H1 (cell line): ENCODE measurements around the gene SLC37A1. TPM values are rescaled to one million over a fixed set of nuclear protein-coding genes. Genes with fewer than 3 reads are reported as not detected.

ENCODE experiments used
- CTCF ChIA-PET: fragments of 300-600 bp; sonication (Branson Sonifier 250); formaldehyde crosslinking; loops from one replicate; lab custom pipeline; 2021; ENCODE audit not compliant: partially characterized antibody; lab: Charles Lee
- POLR2A ChIA-PET: fragments of 300-600 bp; sonication (Branson Sonifier 250); formaldehyde crosslinking; loops from one replicate; lab custom pipeline; 2021; ENCODE audit warnings: inconsistent platforms; ENCODE audit not compliant: partially characterized antibody; lab: Charles Lee
- DNase-seq, 2 experiments: peaks; one replicate each; pipeline versions ENCODE4 v3.0.0 to v3.0.0-alpha.2; 2010 to 2022; ENCODE audit warnings: low spot score in 2 of 2, low read depth in 1 of 2, mixed read lengths in 1 of 2
- FAIRE-seq: peaks from 2 replicates; lab custom pipeline; 2011; peaks lifted over from hg19 to GRCh38; lab: Jason Lieb, UNC
- H2AFZ ChIP-seq: 2 replicates; pipeline ENCODE4 v1.8.1; 2012; ENCODE audit warnings: low read length, inconsistent platforms
- H2AK5ac ChIP-seq: 2 replicates; pipeline ENCODE4 v1.6.1; 2013; ENCODE audit warnings: low read depth, low read length
- H2BK120ac ChIP-seq: replicated peaks from 2 replicates; pipeline ENCODE3; 2013; ENCODE audit warnings: low read depth, low read length, inconsistent platforms
- H2BK12ac ChIP-seq: 2 replicates; pipeline ENCODE4 v1.6.1; 2013; ENCODE audit warnings: low read depth, low read length
- H2BK15ac ChIP-seq: 2 replicates; pipeline ENCODE4 v1.6.1; 2013; ENCODE audit warnings: low read length
- H2BK20ac ChIP-seq: 2 replicates; pipeline ENCODE4 v1.6.1; 2013; ENCODE audit warnings: low read length
- H2BK5ac ChIP-seq: 2 replicates; pipeline ENCODE4 v1.6.1; 2013; ENCODE audit warnings: low read depth, low read length
- H3K14ac ChIP-seq: 2 replicates; pipeline ENCODE4 v1.6.1; 2013; ENCODE audit warnings: inconsistent platforms; ENCODE audit not compliant: insufficient read length
- H3K18ac ChIP-seq: 2 replicates; pipeline ENCODE4 v1.6.1; 2013; ENCODE audit warnings: low read length; ENCODE audit errors: extremely low read depth
- H3K23ac ChIP-seq: 2 replicates; pipeline ENCODE4 v1.6.1; 2013; ENCODE audit warnings: inconsistent platforms; ENCODE audit not compliant: insufficient read length
- H3K23me2 ChIP-seq: 2 replicates; pipeline ENCODE4 v1.6.1; 2013; ENCODE audit warnings: low read depth, low read length
- H3K27ac ChIP-seq: 2 replicates; pipeline ENCODE4 v1.6.1; 2011; ENCODE audit warnings: low read depth, low read length, inconsistent platforms
- H3K27me3 ChIP-seq, 4 experiments: replicated peaks in 1 of 4; 1 replicate in 1 of 4; 2 replicates in 3 of 4; pipeline versions ENCODE4 v1.6.1 to v1.8.1; 2011 to 2013; ENCODE audit warnings: low read length in 3 of 4, mild to moderate bottlenecking in 3 of 4, inconsistent platforms in 2 of 4, mixed read lengths in 2 of 4, moderate library complexity in 1 of 4; ENCODE audit not compliant: control insufficient read depth in 3 of 4, insufficient read depth in 3 of 4; ENCODE audit errors: extremely low read depth in 1 of 4
- H3K36me3 ChIP-seq, 4 experiments: 2 replicates each; pipeline versions ENCODE4 v1.6.1 to v1.8.1; 2011 to 2013; ENCODE audit warnings: mild to moderate bottlenecking in 4 of 4, low read length in 3 of 4, moderate library complexity in 2 of 4, control low read depth in 1 of 4, inconsistent platforms in 1 of 4; ENCODE audit not compliant: insufficient read depth in 4 of 4, control insufficient read depth in 2 of 4
- H3K4ac ChIP-seq: replicated peaks from 2 replicates; pipeline ENCODE3; 2013; ENCODE audit warnings: low read length, low read depth, mixed read lengths, inconsistent platforms; ENCODE audit not compliant: insufficient read length
- H3K4me1 ChIP-seq, 4 experiments: replicated peaks in 1 of 4; 1 replicate in 1 of 4; 2 replicates in 3 of 4; pipeline versions ENCODE4 v1.6.1 to v1.8.1; 2011 to 2013; ENCODE audit warnings: low read length in 3 of 4, inconsistent platforms in 2 of 4, mixed read lengths in 1 of 4; ENCODE audit not compliant: insufficient read depth in 4 of 4, control insufficient read depth in 3 of 4
- H3K4me2 ChIP-seq, 2 experiments: 2 replicates each; pipeline versions ENCODE4 v1.6.1 to v1.8.1; 2011 to 2013; ENCODE audit warnings: low read depth in 2 of 2, low read length in 2 of 2, control low read depth in 1 of 2, inconsistent platforms in 1 of 2, mild to moderate bottlenecking in 1 of 2; ENCODE audit not compliant: insufficient read depth in 1 of 2
- H3K4me3 ChIP-seq, 4 experiments: fragments of 200-600, 300-600 bp in 1 of 4; sonication (generic), shearing (Covaris generic), sonication (Bioruptor Twin) in 1 of 4; 2 replicates each; pipeline versions ENCODE4 v1.5.1 to v1.8.1; 2011 to 2016; ENCODE audit warnings: low read length in 4 of 4, low read depth in 3 of 4, control low read depth in 2 of 4, inconsistent platforms in 2 of 4, mild to moderate bottlenecking in 2 of 4, mixed read lengths in 1 of 4, moderate library complexity in 1 of 4; ENCODE audit not compliant: insufficient read depth in 2 of 4; ENCODE audit errors: extremely low read depth in 1 of 4
- H3K56ac ChIP-seq: replicated peaks from 2 replicates; pipeline ENCODE3; 2013; ENCODE audit warnings: low read depth, mild to moderate bottlenecking, mixed read lengths, low read length, inconsistent platforms; ENCODE audit not compliant: insufficient read length
- H3K79me1 ChIP-seq: 2 replicates; pipeline ENCODE4 v1.6.1; 2013; ENCODE audit warnings: low read depth, low read length, control low read depth
- H3K79me2 ChIP-seq, 2 experiments: 2 replicates each; pipeline versions ENCODE4 v1.6.1 to v1.8.1; 2012 to 2013; ENCODE audit warnings: low read length in 2 of 2, mild to moderate bottlenecking in 2 of 2, inconsistent platforms in 1 of 2; ENCODE audit not compliant: insufficient read depth in 2 of 2, control insufficient read depth in 1 of 2
- H3K9ac ChIP-seq, 4 experiments: replicated peaks in 1 of 4; 1 replicate in 1 of 4; 2 replicates in 3 of 4; pipeline versions ENCODE4 v1.6.1 to v1.8.1; 2011 to 2013; ENCODE audit warnings: low read depth in 3 of 4, low read length in 3 of 4, control low read depth in 2 of 4, mild to moderate bottlenecking in 2 of 4, moderate library complexity in 2 of 4, inconsistent platforms in 1 of 4; ENCODE audit errors: extremely low read depth in 1 of 4
- H3K9me3 ChIP-seq, 2 experiments: 2 replicates each; pipeline versions ENCODE4 v1.6.1 to v1.8.1; 2012 to 2013; ENCODE audit warnings: mild to moderate bottlenecking in 2 of 2, moderate library complexity in 2 of 2, control low read depth in 1 of 2, inconsistent platforms in 1 of 2, low read depth in 1 of 2, low read length in 1 of 2, mixed read lengths in 1 of 2; ENCODE audit not compliant: insufficient read depth in 2 of 2
- H4K20me1 ChIP-seq, 2 experiments: replicated peaks in 1 of 2; 2 replicates each; pipeline versions ENCODE3 to v1.8.1; 2011 to 2013; ENCODE audit warnings: inconsistent platforms in 2 of 2, low read length in 2 of 2, mild to moderate bottlenecking in 1 of 2; ENCODE audit not compliant: insufficient read depth in 2 of 2, control insufficient read depth in 1 of 2
- H4K5ac ChIP-seq: 2 replicates; pipeline ENCODE4 v1.6.1; 2013; ENCODE audit warnings: low read length, low read depth, mixed read lengths, inconsistent platforms; ENCODE audit not compliant: insufficient read length
- H4K8ac ChIP-seq: 2 replicates; pipeline ENCODE4 v1.8.0; 2013; ENCODE audit warnings: mild to moderate bottlenecking, moderate library complexity, low read length, inconsistent platforms; ENCODE audit not compliant: insufficient read depth; ENCODE audit errors: extremely low read depth
- H4K91ac ChIP-seq: replicated peaks from 2 replicates; pipeline ENCODE3; 2013; ENCODE audit warnings: low read length, mixed read lengths, inconsistent platforms; ENCODE audit not compliant: insufficient read length
- ASH2L ChIP-seq: fragments of 200-600, 300-600 bp; sonication (generic); IDR thresholded peaks from one replicate; pipeline ENCODE4 v1.7.1; 2017; ENCODE audit warnings: low read length
- CEBPB ChIP-seq: IDR thresholded peaks from 2 replicates; pipeline ENCODE4 v1.6.1; 2012; ENCODE audit warnings: low read depth, low read length
- GABPA ChIP-seq: IDR thresholded peaks from 2 replicates; pipeline ENCODE4 v1.6.1; 2011; ENCODE audit warnings: mild to moderate bottlenecking, low read length, moderate library complexity, borderline replicate concordance; ENCODE audit not compliant: insufficient read depth
- KDM5A ChIP-seq: fragments of 200-600 bp; IDR thresholded peaks from 2 replicates; pipeline ENCODE4 v1.7.1; 2012; ENCODE audit warnings: mild to moderate bottlenecking, low read length, inconsistent platforms, mixed read lengths
- NANOG ChIP-seq: IDR thresholded peaks from 2 replicates; pipeline ENCODE4 v1.6.1; 2011; ENCODE audit warnings: low read length, low read depth, mild to moderate bottlenecking, inconsistent platforms; ENCODE audit not compliant: insufficient read depth, poor library complexity, severe bottlenecking
- POLR2AphosphoS5 ChIP-seq: IDR thresholded peaks from 2 replicates; pipeline ENCODE4 v1.6.1; 2011; ENCODE audit warnings: low read depth, low read length
- POU5F1 ChIP-seq: IDR thresholded peaks from 2 replicates; pipeline ENCODE4 v1.6.1; 2011; ENCODE audit warnings: low read depth, mild to moderate bottlenecking, low read length, moderate library complexity
- SAP30 ChIP-seq: fragments of 300-600 bp; sonication (generic); IDR thresholded peaks from 2 replicates; pipeline ENCODE4 v1.7.1; 2012; ENCODE audit warnings: low read length, moderate library complexity, mild to moderate bottlenecking, inconsistent platforms; ENCODE audit not compliant: insufficient read depth, insufficient replicate concordance
- SUZ12 ChIP-seq: fragments of 200-600 bp; sonication (generic); IDR thresholded peaks from 2 replicates; pipeline ENCODE4 v1.6.1; 2012; ENCODE audit warnings: mild to moderate bottlenecking, inconsistent platforms, low read length, moderate library complexity, mixed read lengths
- WGBS, 2 experiments: shearing (Covaris generic) in 1 of 2; methylation state at CpG; one replicate each; pipeline versions ENCODE4 v1.1.6 to v1.1.7; 2013 to 2015; ENCODE audit warnings: low lambda C conversion rate in 2 of 2, mixed read lengths in 2 of 2, inconsistent platforms in 1 of 2, low coverage in 1 of 2, missing lambda C conversion rate in 1 of 2; ENCODE audit not compliant: insufficient replicate concordance in 2 of 2, insufficient coverage in 1 of 2, insufficient read length in 1 of 2; ENCODE audit errors: extremely low coverage in 1 of 2, missing lambda C conversion rate in 1 of 2; 5-methylcytosine and 5-hydroxymethylcytosine counted together
- polyA plus RNA-seq, 7 experiments: library from polyadenylated mRNA; depleted of rRNA in 3 of 7; stranded (reverse) in 5 of 7; unstranded in 2 of 7; fragments of >200 nt in 5 of 7; fragments of 200-250 nt in 2 of 7; gene quantifications; 1 replicate in 5 of 7; 2 replicates in 1 of 7; 4 replicates in 1 of 7; pipeline versions ENCODE4 v1.2.1 to v1.2.3, GENCODE V29; 2011 to 2013; ENCODE audit warnings: missing spikeins in 2 of 7, mixed read lengths in 2 of 7
- total RNA-seq: library from RNA; stranded (reverse); fragmentation: NEBNext Ultra II Directional; extraction: Animal tissue kit (Norgen Biotek cat#: 25700); gene quantifications from 2 replicates; pipeline ENCODE4 v1.2.1, GENCODE V29; 2021
- TF ChIP-seq, protein P1 (sequence below): IDR thresholded peaks from 2 replicates; pipeline ENCODE4 v1.6.1; 2012; ENCODE audit warnings: inconsistent platforms

SLC37A1 gene
- total and polyA plus RNA-seq, 2 of the 8 experiments (the other 6 are each of a cell fraction or from before 2014, with no cell fraction given), result 15.6 to 30.9 TPM

DNA sequence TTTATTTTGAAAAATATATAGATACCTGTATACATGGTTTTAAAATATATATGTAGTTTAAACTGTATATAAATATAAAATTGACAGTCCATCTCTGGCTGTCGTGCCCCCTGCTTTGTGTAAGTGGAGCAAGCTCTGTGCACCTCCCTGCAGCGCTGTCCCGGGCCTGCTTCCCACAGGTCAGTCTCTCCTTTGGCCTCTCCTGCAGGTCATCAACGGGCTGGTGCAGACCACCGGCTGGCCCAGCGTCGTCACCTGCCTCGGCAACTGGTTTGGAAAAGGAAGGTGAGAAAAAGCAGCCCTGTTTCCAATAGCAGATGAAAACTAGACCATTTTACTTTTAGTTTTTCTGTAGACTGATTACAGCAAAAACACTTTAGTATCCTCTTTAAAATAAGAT lies 28.5 kb downstream of the SLC37A1 start:
- FAIRE-seq (no peak), DNase-seq (no peak)
- H3K4me3 ChIP-seq, result no peak overlapping the region
- no peak overlapping the region for H2BK120ac ChIP-seq
- ChIA-PET POLR2A (interaction anchor here (1.1 to 1.2 kb wide), 2 partner anchors 9 to 29 kb away, joined by 3 to 4 read pairs; partner anchors contain the start of gene SLC37A1), CTCF (no interaction called here)
- no peak overlapping the region for H3K27ac ChIP-seq
- no peaks in the 10 kb centered on the region for H3K23me2 ChIP-seq
- H3K14ac ChIP-seq, result no peak overlapping the region
- no peak overlapping the region for H2BK20ac ChIP-seq
- peaks cover 0 to 4% (median 3%) of the 10 kb centered on the region in 4 experiments; a peak in 6 of 8 replicates for H3K36me3 ChIP-seq
- H2BK12ac ChIP-seq, result no peak overlapping the region
- no peak overlapping the region for H3K9ac ChIP-seq
- H4K5ac ChIP-seq, result no peak overlapping the region
- TF ChIP-seq KDM5A (no peak), ASH2L (no peak), POLR2AphosphoS5 (no peak), GABPA (no peak), SAP30 (no peak), NANOG (no peak), SUZ12 (no peak), POU5F1 (no peak), CEBPB (no peak)
- TF ChIP-seq, protein P1, sequence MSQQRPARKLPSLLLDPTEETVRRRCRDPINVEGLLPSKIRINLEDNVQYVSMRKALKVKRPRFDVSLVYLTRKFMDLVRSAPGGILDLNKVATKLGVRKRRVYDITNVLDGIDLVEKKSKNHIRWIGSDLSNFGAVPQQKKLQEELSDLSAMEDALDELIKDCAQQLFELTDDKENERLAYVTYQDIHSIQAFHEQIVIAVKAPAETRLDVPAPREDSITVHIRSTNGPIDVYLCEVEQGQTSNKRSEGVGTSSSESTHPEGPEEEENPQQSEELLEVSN, result no peak
- no peak overlapping the region for H2AK5ac ChIP-seq
- H3K4ac ChIP-seq, result no peak overlapping the region
- no peak overlapping the region for H3K56ac ChIP-seq
- WGBS, 2 experiments, result 93% methylated on average over 8 of the region's 8 CpGs; no CpG with 5 or more reads in 1 of the 2 experiments
- no peak overlapping the region for H3K4me2 ChIP-seq
- H3K79me2 ChIP-seq, result no peaks in the 10 kb centered on the region
- no peaks in the 10 kb centered on the region for H4K20me1 ChIP-seq
- no peaks in the 10 kb centered on the region; a peak in 1 of 7 replicates for H3K4me1 ChIP-seq
- no peak overlapping the region for H4K91ac ChIP-seq
- H4K8ac ChIP-seq, result no peak overlapping the region
- H3K9me3 ChIP-seq, result no peaks in the 10 kb centered on the region
- H2AFZ ChIP-seq, result no peak overlapping the region
- no peak overlapping the region for H3K18ac ChIP-seq
- no peak overlapping the region for H2BK15ac ChIP-seq
- H3K79me1 ChIP-seq, result no peaks in the 10 kb centered on the region
- H2BK5ac ChIP-seq, result no peak overlapping the region
- H3K23ac ChIP-seq, result no peak overlapping the region
- no peaks in the 10 kb centered on the region for H3K27me3 ChIP-seq
